ENCODE results near the gene XXYLT1.

XXYLT1 gene

GRCh38 chr3:195207731-195208130 is 63.2 kb downstream of the XXYLT1 start:
- ChIA-PET CTCF (no interaction called here), POLR2A (no interaction called here)
- DNase-seq (ENCODE audit: extremely low spot score), result no peak
- no peak for TF ChIP-seq HDGF (IDR thresholded peaks at IDR 0.05; ENCODE audit: borderline replicate concordance)
- no peak for TF ChIP-seq ARNT (IDR thresholded peaks at IDR 0.05)
- TF ChIP-seq CTBP1 (IDR thresholded peaks at IDR 0.05; ENCODE audit: borderline replicate concordance), result no peak
- no peak for TF ChIP-seq NFRKB (IDR thresholded peaks at IDR 0.05)
- TF ChIP-seq FOXK2 (IDR thresholded peaks at IDR 0.05), result no peak
- TF ChIP-seq SUZ12 (IDR thresholded peaks at IDR 0.05), result no peak
- no peak for TF ChIP-seq ZNF384 (IDR thresholded peaks at IDR 0.05)
- no peak for TF ChIP-seq BHLHE40 (IDR thresholded peaks at IDR 0.05; ENCODE audit: borderline replicate concordance)
- TF ChIP-seq LEF1 (IDR thresholded peaks at IDR 0.05; ENCODE audit: borderline replicate concordance), result no peak
- TF ChIP-seq TARDBP (IDR thresholded peaks at IDR 0.05), result no peak
- no peak for TF ChIP-seq FOXM1 (IDR thresholded peaks at IDR 0.05; ENCODE audit: borderline replicate concordance)

- ChIA-PET CTCF (no interaction called here), POLR2A (no interaction called here)
- no peak for DNase-seq (ENCODE audit: extremely low spot score)
- TF ChIP-seq ELF4 (IDR thresholded peaks at IDR 0.05), result no peak
Observed at GRCh38 chr3:195207056-195207455, 63.9 kb downstream of the XXYLT1 start.

- DNase-seq (ENCODE audit: extremely low spot score), result no peak
- POLR2A ChIA-PET, result no interaction called here
- CTCF ChIA-PET, result no interaction called here
- TF ChIP-seq ELF4 (IDR thresholded peaks at IDR 0.05) (no peak), FOXM1 (IDR thresholded peaks at IDR 0.05; ENCODE audit: borderline replicate concordance) (no peak), L3MBTL2 (conservative IDR thresholded peaks at IDR 0.05) (no peak), SUZ12 (IDR thresholded peaks at IDR 0.05) (no peak), CTBP1 (IDR thresholded peaks at IDR 0.05; ENCODE audit: borderline replicate concordance) (no peak), FOXA1 (IDR thresholded peaks at IDR 0.05) (no peak), TARDBP (IDR thresholded peaks at IDR 0.05) (no peak), BHLHE40 (IDR thresholded peaks at IDR 0.05; ENCODE audit: borderline replicate concordance) (no peak), FOXK2 (IDR thresholded peaks at IDR 0.05) (no peak), NFRKB (IDR thresholded peaks at IDR 0.05) (no peak), LEF1 (IDR thresholded peaks at IDR 0.05; ENCODE audit: borderline replicate concordance) (no peak), ARNT (IDR thresholded peaks at IDR 0.05) (no peak), SP1 (IDR thresholded peaks at IDR 0.05) (no peak), PKNOX1 (IDR thresholded peaks at IDR 0.05) (no peak), ZNF384 (IDR thresholded peaks at IDR 0.05) (no peak), HDGF (IDR thresholded peaks at IDR 0.05; ENCODE audit: borderline replicate concordance) (no peak)
Observed at GRCh38 chr3:195204360-195205163, 66.4 kb downstream of the XXYLT1 start.

GRCh38 chr3:195203606-195204005 is 67.4 kb downstream of the XXYLT1 start:
- POLR2A ChIA-PET, result no interaction called here
- TF ChIP-seq ELF4 (IDR thresholded peaks at IDR 0.05), result no peak
- TF ChIP-seq NFRKB (IDR thresholded peaks at IDR 0.05), result no peak
- TF ChIP-seq L3MBTL2 (conservative IDR thresholded peaks at IDR 0.05), result no peak
- no peak for TF ChIP-seq ARNT (IDR thresholded peaks at IDR 0.05)
- no peak for TF ChIP-seq TARDBP (IDR thresholded peaks at IDR 0.05)
- no peak for TF ChIP-seq FOXK2 (IDR thresholded peaks at IDR 0.05)
- no peak for TF ChIP-seq SP1 (IDR thresholded peaks at IDR 0.05)
- no peak for TF ChIP-seq SUZ12 (IDR thresholded peaks at IDR 0.05)
- no peak for TF ChIP-seq PKNOX1 (IDR thresholded peaks at IDR 0.05)
- no peak for TF ChIP-seq HDGF (IDR thresholded peaks at IDR 0.05; ENCODE audit: borderline replicate concordance)
- TF ChIP-seq BHLHE40 (IDR thresholded peaks at IDR 0.05; ENCODE audit: borderline replicate concordance), result no peak
- no peak for TF ChIP-seq ZNF384 (IDR thresholded peaks at IDR 0.05)
- no peak for DNase-seq (ENCODE audit: extremely low spot score)
- CTCF ChIA-PET, result interaction anchor here (0.6 kb wide), 1 partner anchor 99 kb away, joined by 3 read pairs; no protein-coding TSS in a partner anchor

GRCh38 chr3:195201295-195201694 is 69.7 kb downstream of the XXYLT1 start:
- TF ChIP-seq SUZ12 (IDR thresholded peaks at IDR 0.05) (no peak), ELF4 (IDR thresholded peaks at IDR 0.05) (no peak), NFRKB (IDR thresholded peaks at IDR 0.05) (no peak), TARDBP (IDR thresholded peaks at IDR 0.05) (no peak), FOXK2 (IDR thresholded peaks at IDR 0.05) (no peak), HDGF (IDR thresholded peaks at IDR 0.05; ENCODE audit: borderline replicate concordance) (no peak)
- DNase-seq (ENCODE audit: extremely low spot score), result no peak
- ChIA-PET POLR2A (no interaction called here), CTCF (no interaction called here)

- no peak for TF ChIP-seq LEF1 (IDR thresholded peaks at IDR 0.05; ENCODE audit: borderline replicate concordance)
- no peak for TF ChIP-seq SUZ12 (IDR thresholded peaks at IDR 0.05)
- no peak for TF ChIP-seq PKNOX1 (IDR thresholded peaks at IDR 0.05)
- TF ChIP-seq SP1 (IDR thresholded peaks at IDR 0.05), result no peak
- TF ChIP-seq FOXK2 (IDR thresholded peaks at IDR 0.05), result no peak
- no peak for TF ChIP-seq FOXA1 (IDR thresholded peaks at IDR 0.05)
- no peak for TF ChIP-seq L3MBTL2 (conservative IDR thresholded peaks at IDR 0.05)
- no peak for TF ChIP-seq ELF4 (IDR thresholded peaks at IDR 0.05)
- TF ChIP-seq ZNF384 (IDR thresholded peaks at IDR 0.05), result no peak
- TF ChIP-seq ARNT (IDR thresholded peaks at IDR 0.05), result no peak
- no peak for TF ChIP-seq HDGF (IDR thresholded peaks at IDR 0.05; ENCODE audit: borderline replicate concordance)
- TF ChIP-seq CTBP1 (IDR thresholded peaks at IDR 0.05; ENCODE audit: borderline replicate concordance), result no peak
- TF ChIP-seq FOXM1 (IDR thresholded peaks at IDR 0.05; ENCODE audit: borderline replicate concordance), result no peak
- TF ChIP-seq TARDBP (IDR thresholded peaks at IDR 0.05), result no peak
- TF ChIP-seq NFRKB (IDR thresholded peaks at IDR 0.05), result no peak
- no peak for TF ChIP-seq BHLHE40 (IDR thresholded peaks at IDR 0.05; ENCODE audit: borderline replicate concordance)
- CTCF ChIA-PET, result interaction anchor here (0.9 kb wide), 1 partner anchor 12 kb away, joined by 3 read pairs; no protein-coding TSS in a partner anchor
- POLR2A ChIA-PET, result no interaction called here
- no peak for DNase-seq (ENCODE audit: extremely low spot score)
Observed at GRCh38 chr3:195200010-195200822, 70.7 kb downstream of the XXYLT1 start.

Data from HEK293T (cell line).